H9 (cell line): Measurements from ENCODE around the gene RNF13. TPM values are rescaled to one million over a fixed set of nuclear protein-coding genes. Genes with fewer than 3 reads are reported as not detected.

Source experiments
- DNase-seq: peaks from one replicate; pipeline ENCODE4 v3.0.0-alpha.2; 2017
- H2AFZ ChIP-seq: one replicate; pipeline ENCODE4 v1.6.1; 2013; ENCODE audit warnings: mild to moderate bottlenecking, low read length, control low read depth, moderate library complexity
- H2AK5ac ChIP-seq: 2 replicates; pipeline ENCODE4 v1.6.1; 2013; ENCODE audit warnings: low read length, control low read depth, mixed read lengths; ENCODE audit not compliant: insufficient read length
- H2BK120ac ChIP-seq: one replicate; pipeline ENCODE4 v1.6.1; 2013; ENCODE audit warnings: low read depth, mild to moderate bottlenecking, low read length, control low read depth, inconsistent platforms; ENCODE audit not compliant: poor library complexity, severe bottlenecking
- H2BK12ac ChIP-seq: 2 replicates; pipeline ENCODE4 v1.6.1; 2013; ENCODE audit warnings: low read length, control low read depth, mixed read lengths, low read depth; ENCODE audit not compliant: insufficient read length
- H2BK15ac ChIP-seq: 2 replicates; pipeline ENCODE4 v1.6.1; 2013; ENCODE audit warnings: low read depth, low read length, control low read depth
- H2BK20ac ChIP-seq: one replicate; pipeline ENCODE4 v1.6.1; 2013; ENCODE audit warnings: low read depth, mild to moderate bottlenecking, low read length, control low read depth, inconsistent platforms; ENCODE audit not compliant: poor library complexity, severe bottlenecking
- H2BK5ac ChIP-seq: 2 replicates; pipeline ENCODE4 v1.6.1; 2013; ENCODE audit warnings: low read length, control low read depth, mixed read lengths; ENCODE audit not compliant: insufficient read length
- H3K14ac ChIP-seq: 2 replicates; pipeline ENCODE4 v1.6.1; 2013; ENCODE audit warnings: low read length, control low read depth; ENCODE audit not compliant: insufficient read depth
- H3K18ac ChIP-seq: 2 replicates; pipeline ENCODE4 v1.6.1; 2013; ENCODE audit warnings: low read depth, mild to moderate bottlenecking, mixed read lengths, low read length, control low read depth; ENCODE audit not compliant: insufficient read length
- H3K23ac ChIP-seq: 2 replicates; pipeline ENCODE4 v1.6.1; 2013; ENCODE audit warnings: low read length, control low read depth, mixed read lengths, low read depth; ENCODE audit not compliant: insufficient read length
- H3K23me2 ChIP-seq: 2 replicates; pipeline ENCODE4 v1.6.1; 2013; ENCODE audit warnings: low read depth, mild to moderate bottlenecking, mixed read lengths, low read length, control low read depth; ENCODE audit not compliant: insufficient read length, poor library complexity, severe bottlenecking
- H3K27ac ChIP-seq: 2 replicates; pipeline ENCODE4 v1.5.1; 2013; ENCODE audit warnings: low read length, control low read depth, mixed read lengths, low read depth; ENCODE audit not compliant: insufficient read length
- H3K27me3 ChIP-seq: 2 replicates; pipeline ENCODE4 v1.6.1; 2013; ENCODE audit warnings: low read length, control low read depth, inconsistent platforms; ENCODE audit not compliant: insufficient read depth
- H3K4ac ChIP-seq: 2 replicates; pipeline ENCODE4 v1.6.1; 2013; ENCODE audit warnings: low read depth, mild to moderate bottlenecking, control low read depth, inconsistent platforms, low read length, moderate library complexity
- H3K4me1 ChIP-seq: 2 replicates; pipeline ENCODE4 v1.6.1; 2013; ENCODE audit warnings: low read length, control low read depth, inconsistent platforms; ENCODE audit not compliant: insufficient read depth
- H3K4me2 ChIP-seq: 2 replicates; pipeline ENCODE4 v1.6.1; 2013; ENCODE audit warnings: low read length, control low read depth, mixed read lengths; ENCODE audit not compliant: insufficient read length, insufficient read depth
- H3K56ac ChIP-seq: 2 replicates; pipeline ENCODE4 v1.6.1; 2013; ENCODE audit warnings: low read depth, mild to moderate bottlenecking, mixed read lengths, low read length, control low read depth; ENCODE audit not compliant: insufficient read length
- H3K79me1 ChIP-seq: 2 replicates; pipeline ENCODE4 v1.6.1; 2013; ENCODE audit warnings: low read depth, mild to moderate bottlenecking, moderate library complexity, low read length, control low read depth, inconsistent platforms; ENCODE audit not compliant: insufficient read depth, poor library complexity, severe bottlenecking
- H3K79me2 ChIP-seq: 2 replicates; pipeline ENCODE4 v1.6.1; 2013; ENCODE audit warnings: low read length, control low read depth, inconsistent platforms; ENCODE audit not compliant: insufficient read depth
- H3K9ac ChIP-seq: 2 replicates; pipeline ENCODE4 v1.6.1; 2013; ENCODE audit warnings: low read length, control low read depth, mixed read lengths; ENCODE audit not compliant: insufficient read length; ENCODE audit errors: extremely low read depth
- H3K9me3 ChIP-seq: one replicate; pipeline ENCODE4 v1.6.1; 2013; ENCODE audit warnings: low read depth, low read length, inconsistent platforms; ENCODE audit not compliant: control insufficient read depth
- H3T11ph ChIP-seq: one replicate; pipeline ENCODE4 v1.6.1; 2013; ENCODE audit warnings: mild to moderate bottlenecking, low read length, control low read depth, inconsistent platforms
- H4K20me1 ChIP-seq: one replicate; pipeline ENCODE4 v1.6.1; 2013; ENCODE audit not compliant: control insufficient read depth, insufficient read length, insufficient read depth
- H4K5ac ChIP-seq: 2 replicates; pipeline ENCODE4 v1.6.1; 2013; ENCODE audit warnings: low read depth, mild to moderate bottlenecking, mixed read lengths, low read length, control low read depth; ENCODE audit not compliant: insufficient read length
- H4K8ac ChIP-seq: replicated peaks from 2 replicates; pipeline ENCODE4 v1.6.1; 2013; ENCODE audit warnings: low read length, control low read depth, mixed read lengths, low read depth; ENCODE audit not compliant: insufficient read length
- H4K91ac ChIP-seq: 2 replicates; pipeline ENCODE4 v1.6.1; 2013; ENCODE audit warnings: low read depth, mild to moderate bottlenecking, moderate library complexity, mixed read lengths, low read length, control low read depth; ENCODE audit not compliant: insufficient read length
- H3K27ac Mint-ChIP-seq, 3 experiments: 2 replicates in 2 of 3; 3 replicates in 1 of 3; pipeline ENCODE4 v1.8.0; 2020 to 2021; ENCODE audit warnings: mixed read lengths in 3 of 3, mild to moderate bottlenecking in 1 of 3, moderate library complexity in 1 of 3
- H3K27me3 Mint-ChIP-seq: 2 replicates; pipeline ENCODE4 v1.8.0; 2021; ENCODE audit warnings: low read depth, mild to moderate bottlenecking, moderate library complexity, mixed read lengths
- H3K36me3 Mint-ChIP-seq, 3 experiments: 2 replicates in 2 of 3; 3 replicates in 1 of 3; pipeline ENCODE4 v1.8.0; 2020 to 2021; ENCODE audit warnings: low read depth in 3 of 3, mixed read lengths in 3 of 3; ENCODE audit not compliant: insufficient read depth in 1 of 3
- H3K4me1 Mint-ChIP-seq, 2 experiments: 2 replicates each; pipeline ENCODE4 v1.8.0; 2020; ENCODE audit warnings: mixed read lengths in 2 of 2
- H3K4me3 Mint-ChIP-seq, 2 experiments: 2 replicates in 1 of 2; 3 replicates in 1 of 2; pipeline ENCODE4 v1.8.0; 2020 to 2021; ENCODE audit warnings: mild to moderate bottlenecking in 2 of 2, mixed read lengths in 2 of 2, moderate library complexity in 1 of 2
- H3K9me3 Mint-ChIP-seq, 2 experiments: 2 replicates in 1 of 2; 3 replicates in 1 of 2; pipeline ENCODE4 v1.8.0; 2020; ENCODE audit warnings: mild to moderate bottlenecking in 2 of 2, mixed read lengths in 2 of 2, moderate library complexity in 1 of 2
- WGBS: extraction: QIAGEN DNeasy Blood & Tissue Kit; methylation state at CpG from one replicate; pipeline ENCODE4 v1.1.7; 2013; ENCODE audit warnings: missing lambda C conversion rate, low lambda C conversion rate, mixed read lengths; ENCODE audit not compliant: insufficient read length; ENCODE audit errors: extremely low coverage; 5-methylcytosine and 5-hydroxymethylcytosine counted together
- total RNA-seq: library from RNA; stranded (reverse); gene quantifications from 2 replicates; pipeline ENCODE4 v1.2.1, GENCODE V29; 2021
- TF ChIP-seq, protein P1 (sequence below): fragments of 200-600 bp; sonication (generic); conservative IDR thresholded peaks from 3 replicates; pipeline ENCODE4 v1.8.0; 2021; ENCODE audit warnings: antibody characterized with exemption, mild to moderate bottlenecking

Gene RNF13
- total RNA-seq, 1 experiment from 2014 or later = 23.4 TPM

DNA sequence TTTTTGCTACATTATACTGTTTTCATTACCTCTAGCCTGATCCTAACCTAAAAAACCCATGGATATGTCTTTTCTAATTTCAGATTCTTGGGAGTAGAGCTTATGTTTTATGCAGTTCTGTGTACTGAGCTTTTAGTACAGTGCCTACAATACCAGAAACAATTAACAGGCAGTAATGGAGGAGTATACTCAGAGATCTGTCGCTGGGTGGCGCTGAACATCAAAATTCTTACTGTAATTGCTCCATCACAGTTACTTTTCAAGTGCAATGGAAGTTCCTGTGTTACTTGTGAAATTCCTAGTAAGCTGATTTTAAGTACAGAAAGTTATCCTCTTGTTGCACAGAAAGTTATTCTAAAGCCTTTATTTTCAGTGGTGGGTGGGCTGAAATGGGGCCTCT, 66.9 kb downstream of the RNF13 start:
- Histone ChIP-seq H3K4me2 (no peak overlapping the region), H3K9me3 (no peaks in the 10 kb centered on the region), H2AFZ (no peak overlapping the region), H3K4me1 (no peaks in the 10 kb centered on the region), H4K20me1 (no peaks in the 10 kb centered on the region), H4K8ac (no peak overlapping the region), H2BK120ac (no peak overlapping the region), H4K5ac (no peak overlapping the region), H3K4ac (no peak overlapping the region), H3K79me2 (no peaks in the 10 kb centered on the region), H3K23me2 (no peaks in the 10 kb centered on the region), H3K27me3 (no peaks in the 10 kb centered on the region), H3K23ac (no peak overlapping the region), H3T11ph (no peak overlapping the region), H3K14ac (no peak overlapping the region), H3K79me1 (no peaks in the 10 kb centered on the region), H2BK5ac (no peak overlapping the region), H2BK12ac (no peak overlapping the region), H2AK5ac (no peak overlapping the region), H3K27ac (no peak overlapping the region), H2BK15ac (no peak overlapping the region), H3K18ac (no peak overlapping the region), H2BK20ac (no peak overlapping the region), H3K56ac (no peak overlapping the region), H4K91ac (no peak overlapping the region), H3K9ac (no peak overlapping the region)
- TF ChIP-seq, protein P1, sequence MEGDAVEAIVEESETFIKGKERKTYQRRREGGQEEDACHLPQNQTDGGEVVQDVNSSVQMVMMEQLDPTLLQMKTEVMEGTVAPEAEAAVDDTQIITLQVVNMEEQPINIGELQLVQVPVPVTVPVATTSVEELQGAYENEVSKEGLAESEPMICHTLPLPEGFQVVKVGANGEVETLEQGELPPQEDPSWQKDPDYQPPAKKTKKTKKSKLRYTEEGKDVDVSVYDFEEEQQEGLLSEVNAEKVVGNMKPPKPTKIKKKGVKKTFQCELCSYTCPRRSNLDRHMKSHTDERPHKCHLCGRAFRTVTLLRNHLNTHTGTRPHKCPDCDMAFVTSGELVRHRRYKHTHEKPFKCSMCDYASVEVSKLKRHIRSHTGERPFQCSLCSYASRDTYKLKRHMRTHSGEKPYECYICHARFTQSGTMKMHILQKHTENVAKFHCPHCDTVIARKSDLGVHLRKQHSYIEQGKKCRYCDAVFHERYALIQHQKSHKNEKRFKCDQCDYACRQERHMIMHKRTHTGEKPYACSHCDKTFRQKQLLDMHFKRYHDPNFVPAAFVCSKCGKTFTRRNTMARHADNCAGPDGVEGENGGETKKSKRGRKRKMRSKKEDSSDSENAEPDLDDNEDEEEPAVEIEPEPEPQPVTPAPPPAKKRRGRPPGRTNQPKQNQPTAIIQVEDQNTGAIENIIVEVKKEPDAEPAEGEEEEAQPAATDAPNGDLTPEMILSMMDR = peak; percentile 75
- peaks cover 5 to 8% (median 6%) of the 10 kb centered on the region in 3 experiments; a peak in 4 of 7 replicates for H3K36me3 Mint-ChIP-seq
- H3K27me3 Mint-ChIP-seq = no peaks in the 10 kb centered on the region
- no peak overlapping the region for H3K4me3 Mint-ChIP-seq
- no CpG with 5 or more reads among the region's 2 CpGs for WGBS
- no peaks in the 10 kb centered on the region; a peak in 1 of 5 replicates for H3K9me3 Mint-ChIP-seq
- DNase-seq = peak; percentile 55
- no peaks in the 10 kb centered on the region for H3K4me1 Mint-ChIP-seq
- no peak overlapping the region for H3K27ac Mint-ChIP-seq
